Naive B cell (primary cell): ENCODE results near the gene NR2C1. TPM values are rescaled to one million over a fixed set of nuclear protein-coding genes. Genes with fewer than 3 reads are reported as not detected.
"Not testable (repeated sequence)": the region's sequence is repeated elsewhere in the genome, so short reads cannot be mapped to it uniquely, and the experiment has no call there.

ENCODE experiments used
- ATAC-seq, 2 donors: fragments of 150-1000 bp; cut with Tn5 transposase; 2 replicates each; pipeline ENCODE4 v1.10.0; 2021; ENCODE audit warnings: low read depth in 2 of 2, mild to moderate bottlenecking in 2 of 2, moderate library complexity in 2 of 2
- DNase-seq: peaks from one replicate; pipeline ENCODE4 v3.0.0; 2022
- H3K27ac Mint-ChIP-seq, 6 donors: one replicate each; pipeline ENCODE4 v1.8.0; 2020 to 2022; ENCODE audit warnings: mild to moderate bottlenecking in 6 of 6, mixed read lengths in 6 of 6, moderate library complexity in 5 of 6, inconsistent platforms in 2 of 6
- H3K27me3 Mint-ChIP-seq, 3 donors: one replicate each; pipeline ENCODE4 v1.8.0; 2021 to 2022; ENCODE audit warnings: mixed read lengths in 3 of 3, mild to moderate bottlenecking in 1 of 3
- H3K36me3 Mint-ChIP-seq, 2 donors: one replicate each; pipeline ENCODE4 v1.8.0; 2020 to 2022; ENCODE audit warnings: mixed read lengths in 2 of 2, inconsistent platforms in 1 of 2, mild to moderate bottlenecking in 1 of 2
- H3K4me1 Mint-ChIP-seq, 3 donors: one replicate each; pipeline ENCODE4 v1.8.0; 2020 to 2022; ENCODE audit warnings: mixed read lengths in 3 of 3, inconsistent platforms in 1 of 3, mild to moderate bottlenecking in 1 of 3, moderate library complexity in 1 of 3
- H3K4me3 Mint-ChIP-seq, 8 donors: one replicate each; pipeline ENCODE4 v1.8.0; 2020 to 2022; ENCODE audit warnings: mild to moderate bottlenecking in 8 of 8, mixed read lengths in 8 of 8, moderate library complexity in 8 of 8, inconsistent platforms in 2 of 8
- H3K9me3 Mint-ChIP-seq, 7 donors: one replicate each; pipeline ENCODE4 v1.8.0; 2020 to 2022; ENCODE audit warnings: mixed read lengths in 7 of 7, mild to moderate bottlenecking in 5 of 7, inconsistent platforms in 2 of 7, moderate library complexity in 1 of 7
- polyA plus RNA-seq, 6 donors: library from polyadenylated mRNA; unstranded; fragments of 300-500 nt; fragmentation: Illumina TruSeq; gene quantifications; one replicate each; pipeline ENCODE4 v1.2.3, GENCODE V29; 2021; ENCODE audit warnings: low read depth in 6 of 6

The NR2C1 gene
- polyA plus RNA-seq, 6 donors from 2014 or later: 8.1 to 17.1 (median 11.5) TPM

- Mint-ChIP-seq H3K4me3 (peak overlapping the region in 1 of 8 donors; percentile 46), H3K4me1 (peaks cover 21 to 37% (median 31%) of the 10 kb centered on the region in 3 donors), H3K27ac (no peak overlapping the region), H3K27me3 (no peaks in the 10 kb centered on the region), H3K9me3 (peaks cover 0 to 27% (median 21%) of the 10 kb centered on the region in 7 donors), H3K36me3 (no peaks in the 10 kb centered on the region)
- DNase-seq (no peak), ATAC-seq (no peak)
Measured at GRCh38 chr12:95006206-95006605, 67.2 kb downstream of the NR2C1 start.

GRCh38 chr12:95004610-95005009 lies 68.8 kb downstream of the NR2C1 start:
- DNase-seq (no peak), ATAC-seq (no peak)
- Mint-ChIP-seq H3K4me1 (peaks cover 14 to 28% (median 28%) of the 10 kb centered on the region in 3 donors), H3K4me3 (peak overlapping the region; percentile 63 to 97 (median 92)), H3K36me3 (peaks cover 0 to 6% of the 10 kb centered on the region in 2 donors), H3K9me3 (peaks cover 0 to 18% (median 13%) of the 10 kb centered on the region in 7 donors), H3K27me3 (no peaks in the 10 kb centered on the region), H3K27ac (peak overlapping the region; percentile 4 to 97 (median 74))

GRCh38 chr12:95003921-95004272 lies 69.5 kb downstream of the NR2C1 start:
- peaks cover 0 to 17% (median 12%) of the 10 kb centered on the region in 7 donors for H3K9me3 Mint-ChIP-seq
- H3K4me1 Mint-ChIP-seq: peaks cover 21 to 35% (median 35%) of the 10 kb centered on the region in 3 donors
- ATAC-seq (peak in 1 of 2 donors; percentile 1), DNase-seq (no peak)
- peaks cover 0 to 6% of the 10 kb centered on the region in 2 donors for H3K36me3 Mint-ChIP-seq
- H3K27ac Mint-ChIP-seq: peak overlapping the region; percentile 91 to 97 (median 96)
- H3K27me3 Mint-ChIP-seq: no peaks in the 10 kb centered on the region
- H3K4me3 Mint-ChIP-seq: peak overlapping the region; percentile 85 to 97 (median 95)

DNA sequence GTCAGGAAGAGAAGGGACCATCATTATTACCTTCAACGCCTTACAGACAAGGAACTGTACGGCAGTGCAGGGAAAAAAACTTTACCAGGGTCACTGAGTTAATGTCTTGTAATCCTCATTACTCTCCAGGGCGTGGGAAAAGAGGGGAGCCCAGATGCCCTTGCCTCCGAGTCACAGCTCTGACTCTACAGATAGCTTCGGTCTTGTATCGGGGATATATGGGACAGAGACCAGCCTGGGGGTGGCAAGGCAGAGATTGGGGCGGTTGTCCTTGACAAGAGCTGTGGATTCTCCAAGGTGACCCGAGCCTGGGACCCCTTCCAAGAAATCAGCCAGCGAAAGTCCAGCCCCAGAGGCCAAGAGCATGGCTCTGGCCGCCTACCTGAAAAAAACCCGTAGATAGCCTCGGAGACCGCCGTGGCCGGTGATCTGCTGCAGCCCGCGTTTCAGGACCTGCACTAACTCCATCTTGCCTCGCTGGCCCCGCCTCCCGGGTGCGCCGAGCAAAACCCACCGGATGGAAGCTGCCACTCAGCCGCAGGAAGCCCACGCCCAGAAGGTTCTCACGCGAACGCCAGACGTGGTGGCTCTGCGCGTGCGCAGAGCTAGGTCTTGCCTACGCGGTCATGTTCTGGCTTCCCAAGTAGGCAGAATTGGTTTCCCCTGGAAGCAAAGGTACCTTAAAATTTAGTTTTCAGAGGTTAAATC lies 70.1 kb downstream of the NR2C1 start, which contains the start of gene NDUFA12:
Gene NDUFA12 (minus strand): TSS at position 485 of the 708 bp plus-strand sequence. CDS start 17 bp downstream, at position 468.
- Mint-ChIP-seq H3K36me3 (peaks cover 0 to 6% of the 10 kb centered on the region in 2 donors), H3K4me3 (peak within 1 kb of the TSS; percentile 85 to 97 (median 95)), H3K9me3 (peaks cover 0 to 16% (median 10%) of the 10 kb centered on the region in 7 donors), H3K27me3 (no peaks in the 10 kb centered on the region), H3K27ac (peak within 1 kb of the TSS; percentile 91 to 97 (median 96)), H3K4me1 (peaks cover 26 to 41% (median 40%) of the 10 kb centered on the region in 3 donors)
- peak; percentile 92 for DNase-seq
- peak; percentile 99 to 100 for ATAC-seq

DNA sequence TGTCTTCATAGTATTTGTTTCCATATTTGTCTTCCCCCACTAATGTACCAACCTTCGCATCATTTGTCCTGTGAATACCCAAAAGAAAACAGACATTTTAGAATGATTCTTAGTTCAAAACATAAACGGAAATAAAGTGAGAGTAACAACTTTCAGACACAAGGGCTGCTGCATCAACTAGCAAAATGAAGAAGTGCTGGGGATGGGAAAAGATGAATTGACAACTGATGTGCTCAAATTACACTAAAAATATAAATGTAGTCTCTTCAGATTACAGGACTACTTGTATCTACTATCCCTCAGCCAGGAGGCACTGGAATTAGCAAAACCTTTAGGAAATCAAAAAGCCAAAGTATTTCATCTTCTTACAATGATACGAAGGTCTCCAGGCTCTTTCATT lies 70.7 kb downstream of the NR2C1 start:
- peaks cover 30 to 45% (median 44%) of the 10 kb centered on the region in 3 donors for H3K4me1 Mint-ChIP-seq
- no peaks in the 10 kb centered on the region for H3K27me3 Mint-ChIP-seq
- no peak for ATAC-seq
- peaks cover 0 to 6% of the 10 kb centered on the region in 2 donors for H3K36me3 Mint-ChIP-seq
- peak overlapping the region in 5 of 6 donors; percentile 17 to 97 (median 94) for H3K27ac Mint-ChIP-seq
- no peak for DNase-seq
- peak overlapping the region; percentile 85 to 97 (median 95) for H3K4me3 Mint-ChIP-seq
- H3K9me3 Mint-ChIP-seq: peaks cover 0 to 9% (median 5%) of the 10 kb centered on the region in 7 donors

DNA sequence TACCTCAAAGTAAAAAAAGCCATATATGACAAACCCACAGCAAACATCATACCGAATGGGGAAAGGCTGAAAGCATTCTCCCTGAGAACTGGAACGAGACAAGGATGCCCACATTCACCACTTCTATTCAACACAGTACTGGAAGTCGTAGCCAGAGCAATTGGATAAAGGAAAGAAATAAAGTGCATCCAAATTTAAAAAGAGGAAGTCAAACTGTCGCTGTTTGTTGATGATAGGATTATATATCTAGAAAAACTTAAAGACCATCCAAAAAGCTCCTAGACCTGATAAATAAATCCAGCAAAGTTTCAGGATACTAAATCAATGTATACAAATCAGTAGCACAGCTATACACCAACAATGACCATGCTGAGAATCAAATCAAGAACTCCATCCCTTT lies 75.1 kb downstream of the NR2C1 start:
- H3K36me3 Mint-ChIP-seq: peaks cover 0 to 6% of the 10 kb centered on the region in 2 donors
- ATAC-seq: no peak
- no peak overlapping the region for H3K27ac Mint-ChIP-seq

DNA sequence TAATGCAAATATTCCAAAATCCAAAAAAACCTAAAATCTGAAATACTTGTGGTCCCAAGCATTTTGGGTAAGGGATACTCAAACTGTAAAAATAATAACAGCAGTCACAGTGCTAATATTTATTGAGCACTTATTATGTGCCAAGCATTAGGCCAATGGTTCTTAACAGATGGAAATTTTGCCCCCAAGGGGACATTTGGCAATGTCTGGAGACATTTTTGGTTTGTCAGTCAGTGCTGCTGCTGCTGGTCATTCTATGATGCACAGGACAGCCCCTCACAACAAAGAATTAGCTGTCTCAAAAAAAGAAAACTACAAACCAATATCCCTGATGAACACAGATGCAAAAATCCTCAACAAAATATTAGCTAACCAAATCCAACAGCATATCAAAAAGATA lies 75.7 kb downstream of the NR2C1 start:
- DNase-seq: no peak
- peaks cover 29 to 34% (median 32%) of the 10 kb centered on the region in 3 donors for H3K4me1 Mint-ChIP-seq
- H3K4me3 Mint-ChIP-seq: no peak overlapping the region
- no peak for ATAC-seq
- H3K27ac Mint-ChIP-seq: no peak overlapping the region
- H3K9me3 Mint-ChIP-seq: no peaks in the 10 kb centered on the region
- no peaks in the 10 kb centered on the region for H3K27me3 Mint-ChIP-seq
- peaks cover 0 to 7% of the 10 kb centered on the region in 2 donors for H3K36me3 Mint-ChIP-seq

More for the DNA sequence above, 75.1 kb downstream of the NR2C1 start:
- DNase-seq: no peak
- Mint-ChIP-seq H3K4me1 (peaks cover 30 to 40% (median 38%) of the 10 kb centered on the region in 3 donors), H3K27me3 (no peaks in the 10 kb centered on the region), H3K4me3 (peak overlapping the region in 5 of 8 donors; percentile 2 to 34 (median 12)), H3K9me3 (no peaks in the 10 kb centered on the region)

GRCh38 chr12:94997061-94997460 lies 76.4 kb downstream of the NR2C1 start:
- ATAC-seq: no peak
- H3K36me3 Mint-ChIP-seq: peaks cover 0 to 12% of the 10 kb centered on the region in 2 donors
- H3K4me1 Mint-ChIP-seq: peaks cover 26 to 31% (median 29%) of the 10 kb centered on the region in 3 donors
- no peaks in the 10 kb centered on the region for H3K9me3 Mint-ChIP-seq
- H3K4me3 Mint-ChIP-seq: no peak overlapping the region
- no peak for DNase-seq
- no peak overlapping the region for H3K27ac Mint-ChIP-seq
- no peaks in the 10 kb centered on the region for H3K27me3 Mint-ChIP-seq

- Mint-ChIP-seq H3K36me3 (peaks cover under 1 to 10% of the 10 kb centered on the region in 2 donors), H3K4me3 (no peak overlapping the region), H3K9me3 (no peaks in the 10 kb centered on the region), H3K27ac (no peak overlapping the region), H3K27me3 (no peaks in the 10 kb centered on the region), H3K4me1 (peaks cover 15 to 19% (median 17%) of the 10 kb centered on the region in 3 donors)
- no peak for DNase-seq
- ATAC-seq: no peak
Measured at GRCh38 chr12:94994312-94994711, 79.1 kb downstream of the NR2C1 start.

- not testable (repeated sequence) for DNase-seq, H3K36me3 Mint-ChIP-seq, ATAC-seq, H3K27ac Mint-ChIP-seq, H3K9me3 Mint-ChIP-seq, H3K4me3 Mint-ChIP-seq, H3K27me3 Mint-ChIP-seq
- H3K4me1 Mint-ChIP-seq: peaks cover 12 to 19% (median 16%) of the 10 kb centered on the region in 3 donors
Measured at GRCh38 chr12:94993855-94994254, 79.6 kb downstream of the NR2C1 start.

DNA sequence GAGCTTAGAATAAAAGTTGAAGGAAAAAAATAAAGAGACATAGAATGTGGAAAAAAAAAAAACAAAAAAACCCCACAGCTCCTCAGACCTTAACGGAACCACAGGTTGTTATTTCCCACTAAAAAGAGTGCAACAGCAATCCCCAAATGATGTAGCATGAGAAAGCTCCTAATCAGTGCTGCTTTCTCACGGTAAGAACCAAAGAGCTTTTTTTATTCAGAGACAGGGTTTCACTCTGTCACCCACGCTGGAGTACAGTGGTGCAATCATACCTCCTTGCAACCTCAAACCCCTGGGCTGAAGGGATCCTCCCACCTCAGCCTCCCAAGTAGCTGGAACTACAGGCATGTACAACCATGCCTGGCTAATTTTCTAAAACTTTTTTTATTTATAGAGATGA lies 83.2 kb downstream of the NR2C1 start:
- Mint-ChIP-seq H3K27ac (peak overlapping the region in 1 of 6 donors; percentile 68), H3K4me1 (peaks cover 7 to 12% (median 10%) of the 10 kb centered on the region in 3 donors), H3K4me3 (no peak overlapping the region), H3K27me3 (no peaks in the 10 kb centered on the region), H3K9me3 (peaks cover 0 to 2% (median 0%) of the 10 kb centered on the region in 7 donors), H3K36me3 (peaks cover 8 to 10% of the 10 kb centered on the region in 2 donors)
- ATAC-seq: no peak
- no peak for DNase-seq

DNA sequence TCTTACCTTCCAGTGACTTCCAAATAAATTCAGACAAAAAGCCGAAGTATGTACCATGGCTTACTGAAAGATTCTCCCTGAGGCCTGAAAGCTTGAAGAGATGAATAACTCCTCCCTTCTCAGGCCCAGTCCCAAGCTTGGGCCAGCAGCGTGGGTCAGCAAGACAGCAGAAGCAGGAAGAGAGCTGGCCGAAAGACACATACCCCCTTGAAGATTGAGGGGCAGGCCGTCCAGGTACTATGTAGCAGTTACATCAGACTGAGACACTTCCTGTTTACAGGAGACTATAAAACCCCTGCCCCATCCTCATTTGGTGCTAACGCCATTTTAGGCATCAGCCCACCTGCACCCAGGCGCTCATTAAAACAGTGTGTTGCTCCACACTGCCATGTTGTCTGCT lies 84.9 kb downstream of the NR2C1 start:
- Mint-ChIP-seq H3K27ac (peak overlapping the region in 2 of 6 donors; percentile 10 to 12), H3K36me3 (peaks cover 8 to 10% of the 10 kb centered on the region in 2 donors), H3K9me3 (peaks cover 0 to 2% (median 0%) of the 10 kb centered on the region in 7 donors), H3K4me1 (peaks cover 13 to 18% (median 14%) of the 10 kb centered on the region in 3 donors), H3K27me3 (no peaks in the 10 kb centered on the region), H3K4me3 (no peak overlapping the region)
- DNase-seq: no peak
- ATAC-seq: no peak

GRCh38 chr12:94987801-94988200 lies 85.6 kb downstream of the NR2C1 start:
- Mint-ChIP-seq H3K4me3 (no peak overlapping the region), H3K27ac (peak overlapping the region in 1 of 6 donors; percentile 81), H3K9me3 (peaks cover 0 to 2% (median 0%) of the 10 kb centered on the region in 7 donors), H3K27me3 (no peaks in the 10 kb centered on the region), H3K4me1 (peaks cover 18 to 19% (median 19%) of the 10 kb centered on the region in 3 donors), H3K36me3 (peaks cover 8 to 10% of the 10 kb centered on the region in 2 donors)
- no peak for DNase-seq
- no peak for ATAC-seq
